HepG2 (cell line): ENCODE measurements around the gene NR2F1. TPM values are rescaled to one million over a fixed set of nuclear protein-coding genes. Genes with fewer than 3 reads are reported as not detected.

Source experiments
- BCLAF1 ChIP-seq: fragments of 450-650 bp; IDR thresholded peaks from 2 replicates; pipeline ENCODE4 v1.6.1; 2017; ENCODE audit warnings: mild to moderate bottlenecking
- BRF2 ChIP-seq: sonication (generic); formaldehyde crosslinking; IDR thresholded peaks from 2 replicates; pipeline ENCODE4 v1.8.1; 2022; ENCODE audit warnings: mild to moderate bottlenecking, missing genetic modification reagents
- CENPT ChIP-seq: sonication (generic); formaldehyde crosslinking; IDR thresholded peaks from 2 replicates; pipeline ENCODE4 v1.8.0; 2022; ENCODE audit warnings: low read depth, mild to moderate bottlenecking, moderate library complexity, missing genetic modification reagents
- CHD2 ChIP-seq: IDR thresholded peaks from 2 replicates; pipeline ENCODE4 v1.6.1; 2011; ENCODE audit warnings: low read depth, low read length, improper control_type of control experiment
- ELK4 ChIP-seq: sonication (generic); formaldehyde crosslinking; IDR thresholded peaks from 2 replicates; pipeline ENCODE4 v1.9.0; 2021; ENCODE audit warnings: missing genetic modification reagents, borderline replicate concordance
- HMG20B ChIP-seq: conservative IDR thresholded peaks from 2 replicates; pipeline ENCODE4 v1.6.1; 2016; ENCODE audit warnings: missing genetic modification reagents, missing compliant biosample characterization
- PHF20 ChIP-seq: sonication (generic); formaldehyde crosslinking; IDR thresholded peaks from 2 replicates; pipeline ENCODE4 v1.5.0; 2020; ENCODE audit warnings: mild to moderate bottlenecking, missing genetic modification reagents
- PREB ChIP-seq: sonication (generic); formaldehyde crosslinking; IDR thresholded peaks from 2 replicates; pipeline ENCODE4 v1.4.0; 2020; ENCODE audit warnings: missing genetic modification reagents
- SAFB2 ChIP-seq: sonication (generic); formaldehyde crosslinking; IDR thresholded peaks from 2 replicates; pipeline ENCODE4 v1.5.1; 2020; ENCODE audit warnings: missing genetic modification reagents, low read depth, mild to moderate bottlenecking, borderline replicate concordance
- SKI ChIP-seq: fragments of 450-650 bp; IDR thresholded peaks from one replicate; pipeline ENCODE4 v1.6.1; 2018; ENCODE audit warnings: mild to moderate bottlenecking; ENCODE audit not compliant: partially characterized antibody
- TCF7 ChIP-seq: sonication (generic); IDR thresholded peaks from 2 replicates; pipeline ENCODE4 v1.6.1; 2016; ENCODE audit warnings: antibody characterized with exemption, low read depth
- ZBTB7B ChIP-seq: sonication (generic); formaldehyde crosslinking; IDR thresholded peaks from 2 replicates; pipeline ENCODE4 v1.4.0; 2020; ENCODE audit warnings: missing genetic modification reagents
- ZC3H4 ChIP-seq: sonication (generic); formaldehyde crosslinking; IDR thresholded peaks from 2 replicates; pipeline ENCODE4 v1.4.0; 2020; ENCODE audit warnings: missing genetic modification reagents, borderline replicate concordance
- ZFYVE20 ChIP-seq: sonication (generic); formaldehyde crosslinking; IDR thresholded peaks from 2 replicates; pipeline ENCODE4 v1.8.0; 2023; ENCODE audit warnings: low read depth, mild to moderate bottlenecking, moderate library complexity, missing genetic modification reagents, borderline replicate concordance
- ZNF20 ChIP-seq: sonication (generic); formaldehyde crosslinking; IDR thresholded peaks from 2 replicates; pipeline ENCODE4 v1.4.0; 2020; ENCODE audit warnings: mild to moderate bottlenecking, moderate library complexity, missing genetic modification reagents
- ZNF34 ChIP-seq: sonication (generic); formaldehyde crosslinking; IDR thresholded peaks from 2 replicates; pipeline ENCODE4 v1.4.0; 2020; ENCODE audit warnings: mild to moderate bottlenecking, missing genetic modification reagents, borderline replicate concordance
- ZNF572 ChIP-seq: sonication (generic); formaldehyde crosslinking; IDR thresholded peaks from 2 replicates; pipeline ENCODE4 v1.5.1; 2020; ENCODE audit warnings: mild to moderate bottlenecking, missing genetic modification reagents
- ZNF644 ChIP-seq: IDR thresholded peaks from 2 replicates; pipeline ENCODE4 v1.6.1; 2016; ENCODE audit warnings: low read depth
- ZNF777 ChIP-seq: sonication (generic); formaldehyde crosslinking; IDR thresholded peaks from 2 replicates; pipeline ENCODE4 v1.4.0; 2020; ENCODE audit warnings: missing genetic modification reagents
- polyA plus RNA-seq, 8 experiments: library from polyadenylated mRNA; depleted of rRNA in 3 of 8; stranded (reverse) in 7 of 8; unstranded in 1 of 8; fragments of >200 nt; fragmentation: Illumina TruSeq in 4 of 8; extraction: Trizol in 4 of 8; gene quantifications; 2 replicates each; pipeline versions ENCODE4 v1.2.1 to v1.2.3, GENCODE V29; 2011 to 2016; ENCODE audit warnings: low read depth in 4 of 8, missing spikeins in 1 of 8, mixed read lengths in 1 of 8; ENCODE audit not compliant: insufficient read depth in 1 of 8
- total RNA-seq, 5 experiments: library from RNA; depleted of rRNA; stranded (reverse); fragments of >200 nt; fragmentation: Illumina TruSeq; extraction: Trizol; gene quantifications; 2 replicates each; pipeline ENCODE4 v1.2.3, GENCODE V29; 2016; ENCODE audit warnings: low read depth in 1 of 5
- TF ChIP-seq, protein P1 (sequence below): fragments of 450-650 bp; IDR thresholded peaks from 2 replicates; pipeline ENCODE4 v1.6.1; 2017
- TF ChIP-seq, protein P2 (sequence below): sonication (generic); formaldehyde crosslinking; IDR thresholded peaks from 2 replicates; pipeline ENCODE4 v1.4.0; 2020; ENCODE audit warnings: missing genetic modification reagents

The NR2F1 gene
- total and polyA plus RNA-seq, 2 of the 13 experiments (the other 11 are each of a cell fraction or from before 2014, with no cell fraction given): 17.1 to 59.7 TPM

GRCh38 chr5:93620487-93621326, 37.7 kb downstream of the NR2F1 start (continued):
- TF ChIP-seq BRF2 (CRISPR knock-in tag): 0 out of 2 replicates have a peak, but pooled peaks have one; percentile 8
- TF ChIP-seq ZNF572 (CRISPR knock-in tag): no peak
- no peak for TF ChIP-seq ZFYVE20 (CRISPR knock-in tag)
- TF ChIP-seq SAFB2 (CRISPR knock-in tag): no peak
- no peak for TF ChIP-seq ELK4 (CRISPR knock-in tag)
- TF ChIP-seq PHF20: no peak
- TF ChIP-seq, protein P1, sequence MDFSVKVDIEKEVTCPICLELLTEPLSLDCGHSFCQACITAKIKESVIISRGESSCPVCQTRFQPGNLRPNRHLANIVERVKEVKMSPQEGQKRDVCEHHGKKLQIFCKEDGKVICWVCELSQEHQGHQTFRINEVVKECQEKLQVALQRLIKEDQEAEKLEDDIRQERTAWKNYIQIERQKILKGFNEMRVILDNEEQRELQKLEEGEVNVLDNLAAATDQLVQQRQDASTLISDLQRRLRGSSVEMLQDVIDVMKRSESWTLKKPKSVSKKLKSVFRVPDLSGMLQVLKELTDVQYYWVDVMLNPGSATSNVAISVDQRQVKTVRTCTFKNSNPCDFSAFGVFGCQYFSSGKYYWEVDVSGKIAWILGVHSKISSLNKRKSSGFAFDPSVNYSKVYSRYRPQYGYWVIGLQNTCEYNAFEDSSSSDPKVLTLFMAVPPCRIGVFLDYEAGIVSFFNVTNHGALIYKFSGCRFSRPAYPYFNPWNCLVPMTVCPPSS: no peak
- TF ChIP-seq ZNF644 (CRISPR knock-in tag): no peak
- TF ChIP-seq PREB (CRISPR knock-in tag): no peak
- no peak for TF ChIP-seq ZC3H4
- TF ChIP-seq CENPT (CRISPR knock-in tag): no peak
- no peak for TF ChIP-seq TCF7
- TF ChIP-seq ZNF20 (CRISPR knock-in tag): no peak
- TF ChIP-seq BCLAF1: no peak
- no peak for TF ChIP-seq ZBTB7B
- no peak for TF ChIP-seq ZNF777 (CRISPR knock-in tag)
- no peak for TF ChIP-seq HMG20B (CRISPR knock-in tag)
- TF ChIP-seq, protein P2, sequence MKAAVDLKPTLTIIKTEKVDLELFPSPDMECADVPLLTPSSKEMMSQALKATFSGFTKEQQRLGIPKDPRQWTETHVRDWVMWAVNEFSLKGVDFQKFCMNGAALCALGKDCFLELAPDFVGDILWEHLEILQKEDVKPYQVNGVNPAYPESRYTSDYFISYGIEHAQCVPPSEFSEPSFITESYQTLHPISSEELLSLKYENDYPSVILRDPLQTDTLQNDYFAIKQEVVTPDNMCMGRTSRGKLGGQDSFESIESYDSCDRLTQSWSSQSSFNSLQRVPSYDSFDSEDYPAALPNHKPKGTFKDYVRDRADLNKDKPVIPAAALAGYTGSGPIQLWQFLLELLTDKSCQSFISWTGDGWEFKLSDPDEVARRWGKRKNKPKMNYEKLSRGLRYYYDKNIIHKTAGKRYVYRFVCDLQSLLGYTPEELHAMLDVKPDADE (CRISPR knock-in tag): 0 out of 2 replicates have a peak, but pooled peaks have one; percentile 38
- TF ChIP-seq CHD2: no peak
- no peak for TF ChIP-seq SKI
- TF ChIP-seq ZNF34: peak; percentile 15; the same call in 1 of the 2 replicates
